ENCODE results near the gene APOC1.
"Not testable (repeated sequence)": the region's sequence is repeated elsewhere in the genome, so short reads cannot be mapped to it uniquely, and the experiment has no call there.

Gene APOC1

GRCh38 chr19:44912854-44913253 is 1.6 kb upstream of the APOC1 start:
- DNase-seq (ENCODE audit: low read depth in 2 of 2) = no peak

GRCh38 chr19:44913512-44914432 is 636 bp upstream of the APOC1 start:
- DNase-seq (ENCODE audit: low read depth in 2 of 2) = not testable (repeated sequence)

GRCh38 chr19:44924243-44924725 is 9.9 kb downstream of the APOC1 start:
- DNase-seq (ENCODE audit: low read depth in 2 of 2) = no peak

- DNase-seq (ENCODE audit: low read depth in 2 of 2) = no peak
Measured at GRCh38 chr19:44925114-44925891, 10.9 kb downstream of the APOC1 start.

GRCh38 chr19:44926245-44927077 is 12.1 kb downstream of the APOC1 start:
- not testable (repeated sequence) for DNase-seq (ENCODE audit: low read depth in 2 of 2)

- DNase-seq (ENCODE audit: low read depth in 2 of 2) = no peak
Measured at GRCh38 chr19:44927746-44928145, 13.3 kb downstream of the APOC1 start.

GRCh38 chr19:44930088-44930487 is 15.7 kb downstream of the APOC1 start:
- no peak for DNase-seq (ENCODE audit: low read depth in 2 of 2)

- DNase-seq (ENCODE audit: low read depth in 2 of 2) = no peak
Measured at GRCh38 chr19:44931541-44931940, 17.1 kb downstream of the APOC1 start.

- no peak for DNase-seq (ENCODE audit: low read depth in 2 of 2)
Measured at GRCh38 chr19:44939668-44940067, 25.3 kb downstream of the APOC1 start.

GRCh38 chr19:44942067-44942571 is 27.7 kb downstream of the APOC1 start, which contains the start of gene APOC4:
APOC4 (plus strand) TSS chr19:44942237; CDS start chr19:44942278, 41 bp downstream.
- no peak for DNase-seq (ENCODE audit: low read depth in 2 of 2)

- no peak for DNase-seq (ENCODE audit: low read depth in 2 of 2)
Measured at GRCh38 chr19:44943801-44944249, 29.4 kb downstream of the APOC1 start.

- no peak for DNase-seq (ENCODE audit: low read depth in 2 of 2)
Measured at GRCh38 chr19:44947041-44947581, 32.7 kb downstream of the APOC1 start.

GRCh38 chr19:44948237-44948636 is 33.8 kb downstream of the APOC1 start:
- no peak for DNase-seq (ENCODE audit: low read depth in 2 of 2)

GRCh38 chr19:44948763-44949374 is 34.5 kb downstream of the APOC1 start:
- no peak for DNase-seq (ENCODE audit: low read depth in 2 of 2)

GRCh38 chr19:44949550-44949949 is 35.1 kb downstream of the APOC1 start:
- DNase-seq (ENCODE audit: low read depth in 2 of 2) = no peak

- DNase-seq (ENCODE audit: low read depth in 2 of 2) = peak; percentile 28 to 43
Measured at GRCh38 chr19:44951179-44952159, 37.1 kb downstream of the APOC1 start.

GRCh38 chr19:44954278-44954648 is 39.9 kb downstream of the APOC1 start:
- no peak for DNase-seq (ENCODE audit: low read depth in 2 of 2)

- peak; percentile 92 to 97 for DNase-seq (ENCODE audit: low read depth in 2 of 2)
Measured at GRCh38 chr19:44954649-44955504, 40.5 kb downstream of the APOC1 start, which contains the start of gene CLPTM1. CLPTM1 (plus strand) TSS chr19:44955380; CDS start chr19:44955396, 16 bp downstream.
